Stimulated activated naive CD8-positive, alpha-beta T cell treated with anti-CD3 and anti-CD28 coated beads, Interleukin-15, Interleukin-2, amounts not matched to agents 100 ng/mL and 50 ng/mL, for 24 hours (primary cell): ENCODE measurements around the gene RNF167.
"Not testable (repeated sequence)": the region's sequence is repeated elsewhere in the genome, so short reads cannot be mapped to it uniquely, and the experiment has no call there.

Source experiments
- H3K27ac Mint-ChIP-seq: one replicate; pipeline ENCODE4 v1.8.0; 2021; ENCODE audit warnings: mild to moderate bottlenecking, mixed read lengths
- H3K27me3 Mint-ChIP-seq: one replicate; pipeline ENCODE4 v1.8.0; 2021; ENCODE audit warnings: mixed read lengths
- H3K36me3 Mint-ChIP-seq: one replicate; pipeline ENCODE4 v1.8.0; 2021; ENCODE audit warnings: low read depth, mixed read lengths
- H3K4me1 Mint-ChIP-seq: one replicate; pipeline ENCODE4 v1.8.0; 2021; ENCODE audit warnings: low read depth, mixed read lengths
- H3K4me3 Mint-ChIP-seq: one replicate; pipeline ENCODE4 v1.8.0; 2021; ENCODE audit warnings: mild to moderate bottlenecking, mixed read lengths
- H3K9me3 Mint-ChIP-seq: one replicate; pipeline ENCODE4 v1.8.0; 2021; ENCODE audit warnings: mixed read lengths

Gene RNF167

DNA sequence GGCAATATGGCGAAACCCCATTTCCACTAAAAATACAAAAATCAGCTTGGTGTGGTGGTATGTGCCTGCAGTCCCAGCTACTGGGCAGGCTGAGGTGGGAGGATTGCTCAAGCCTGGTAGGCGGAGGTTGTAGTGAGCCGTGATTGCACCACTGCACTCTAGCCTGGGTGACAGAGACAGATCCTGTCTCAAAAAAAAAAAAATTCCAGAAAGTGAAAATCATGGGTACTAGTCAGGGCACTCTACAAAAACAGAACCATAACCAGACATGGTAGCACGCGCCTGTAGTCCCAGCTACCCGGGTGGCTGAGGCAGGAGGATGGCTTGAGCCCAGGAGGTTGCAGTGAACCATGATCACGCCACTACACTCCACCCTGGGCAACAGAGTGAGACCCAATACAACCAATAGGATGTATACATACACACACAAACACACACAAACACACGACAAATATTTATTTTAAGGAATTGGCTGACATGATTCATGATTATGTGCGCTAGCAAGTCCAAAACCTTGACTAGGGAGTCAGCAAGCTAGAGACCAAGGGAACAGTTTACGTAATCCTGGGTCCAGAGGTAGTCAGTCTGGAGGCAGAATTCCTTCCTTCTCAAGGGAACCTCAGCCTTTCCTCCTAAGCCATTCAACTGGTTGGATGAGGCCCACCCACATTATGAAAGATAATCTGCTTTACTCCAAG lies 19.6 kb upstream of the RNF167 start:
- Mint-ChIP-seq H3K4me3 (no peak overlapping the region), H3K27me3 (no peaks in the 10 kb centered on the region), H3K36me3 (no peaks in the 10 kb centered on the region), H3K4me1 (peaks cover 3% of the 10 kb centered on the region), H3K9me3 (no peaks in the 10 kb centered on the region), H3K27ac (no peak overlapping the region)

DNA sequence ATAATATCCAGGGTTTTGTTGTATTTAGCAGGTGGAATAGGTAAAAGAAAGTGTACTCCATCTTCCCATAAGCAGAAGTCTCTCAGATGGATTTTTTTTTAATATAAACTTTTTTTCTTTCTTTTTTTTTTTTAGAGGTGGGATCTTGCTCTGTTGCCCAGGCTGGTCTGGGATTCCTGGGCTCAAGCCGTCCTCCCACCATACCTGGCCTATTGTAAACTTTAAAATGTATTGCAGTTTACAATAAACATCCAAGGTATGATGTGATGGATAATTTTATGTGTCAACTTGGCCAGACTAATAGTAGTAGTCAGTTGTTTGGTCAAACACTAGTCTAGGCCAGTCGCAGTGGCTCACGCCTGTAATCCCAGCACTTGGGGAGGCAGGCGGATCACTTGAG lies 18.7 kb upstream of the RNF167 start:
- Mint-ChIP-seq H3K27me3 (no peaks in the 10 kb centered on the region), H3K9me3 (no peaks in the 10 kb centered on the region), H3K27ac (no peak overlapping the region), H3K4me3 (no peak overlapping the region), H3K36me3 (no peaks in the 10 kb centered on the region), H3K4me1 (peaks cover 4% of the 10 kb centered on the region)

DNA sequence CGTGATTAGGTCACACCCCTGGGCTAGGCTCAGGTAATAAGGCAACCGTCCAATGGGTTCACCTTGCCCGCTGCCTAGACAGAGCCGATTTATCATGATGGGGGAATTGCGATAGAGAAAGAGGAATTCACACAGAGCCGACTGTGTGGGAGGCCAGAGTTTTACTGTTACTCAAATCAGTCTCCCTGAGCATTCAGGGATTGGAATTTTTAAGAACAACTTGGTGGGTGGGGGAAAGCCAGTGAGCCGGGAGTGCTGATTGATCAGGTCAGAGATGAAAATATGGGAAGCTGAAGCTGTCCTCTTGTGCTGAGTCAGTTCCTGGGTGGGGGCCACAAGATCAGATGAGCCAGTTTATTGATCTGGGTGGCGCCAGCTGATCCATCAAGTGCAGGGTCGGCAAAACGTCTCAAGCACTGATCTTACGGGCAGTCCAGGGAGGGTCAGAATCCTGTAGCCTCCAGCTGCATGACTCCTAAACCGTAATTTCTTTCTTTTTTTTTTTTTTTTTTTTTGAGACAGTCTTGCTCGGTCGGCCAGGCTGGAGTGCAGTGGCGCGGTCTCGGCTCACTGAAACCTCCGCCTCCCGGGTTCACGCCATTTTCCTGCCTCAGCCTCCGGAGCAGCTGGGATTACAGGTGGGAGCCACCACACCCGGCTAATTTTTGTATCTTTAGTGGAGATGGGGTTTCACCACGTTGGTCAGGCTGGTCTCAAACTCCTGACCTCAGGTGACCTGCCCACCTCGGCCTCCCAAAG lies 13.3 kb upstream of the RNF167 start:
- not testable (repeated sequence) for H3K4me3 Mint-ChIP-seq, H3K9me3 Mint-ChIP-seq, H3K27ac Mint-ChIP-seq, H3K4me1 Mint-ChIP-seq, H3K27me3 Mint-ChIP-seq
- peaks cover 18% of the 10 kb centered on the region for H3K36me3 Mint-ChIP-seq

DNA sequence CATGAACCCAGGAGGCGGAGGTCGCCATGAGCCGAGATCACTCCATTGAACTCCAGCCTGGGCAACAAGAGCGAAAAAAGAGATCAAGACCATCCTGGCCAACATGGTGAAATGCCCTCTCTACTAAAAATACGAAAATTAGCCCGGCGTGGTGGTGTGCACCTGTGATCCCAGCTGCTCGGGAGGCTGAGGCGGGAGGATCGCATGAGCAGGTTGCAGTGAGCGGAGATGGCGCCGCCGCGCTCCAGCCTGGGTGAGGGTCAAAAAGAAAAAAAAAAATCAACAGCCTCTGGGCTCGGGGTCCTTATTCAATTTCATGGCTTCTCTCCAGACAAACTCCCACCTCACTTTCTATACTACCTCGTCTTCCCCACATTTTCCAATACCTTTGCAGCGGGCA lies 11.2 kb upstream of the RNF167 start:
- H3K4me1 Mint-ChIP-seq: peaks cover 10% of the 10 kb centered on the region
- H3K9me3 Mint-ChIP-seq: no peaks in the 10 kb centered on the region
- H3K36me3 Mint-ChIP-seq: peaks cover 18% of the 10 kb centered on the region
- H3K27me3 Mint-ChIP-seq: no peaks in the 10 kb centered on the region
- no peak overlapping the region for H3K4me3 Mint-ChIP-seq
- H3K27ac Mint-ChIP-seq: no peak overlapping the region

DNA sequence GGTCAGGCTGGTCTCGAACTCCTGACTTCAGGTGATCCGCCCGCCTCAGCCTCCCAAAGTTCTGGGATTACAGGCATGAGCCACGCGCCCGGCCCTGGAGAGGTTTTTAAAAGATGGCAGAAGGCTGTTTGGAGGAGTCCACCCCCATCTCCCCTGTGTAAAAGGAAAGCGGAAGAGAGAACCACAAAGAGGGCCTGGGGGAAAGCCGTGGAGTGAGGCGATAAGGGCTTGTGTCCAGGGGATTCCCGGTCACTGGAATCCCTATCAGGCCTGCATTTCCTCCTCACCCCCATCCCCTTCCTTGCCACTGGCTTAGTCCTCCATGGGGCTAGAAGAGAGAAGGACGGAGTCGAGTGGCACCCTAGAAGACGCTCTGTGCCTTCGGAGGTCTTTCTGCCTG lies 8.1 kb upstream of the RNF167 start, which contains the start of gene GP1BA:
GP1BA (plus strand) TSS at position 315 of the 400 bp plus-strand sequence. CDS start 328 bp downstream, outside the sequence.
- Mint-ChIP-seq H3K27ac (no peak within 1 kb of the TSS), H3K4me1 (peaks cover 14% of the 10 kb centered on the region), H3K27me3 (no peaks in the 10 kb centered on the region), H3K9me3 (no peaks in the 10 kb centered on the region), H3K4me3 (peak within 1 kb of the TSS; percentile 40), H3K36me3 (peaks cover 26% of the 10 kb centered on the region)

DNA sequence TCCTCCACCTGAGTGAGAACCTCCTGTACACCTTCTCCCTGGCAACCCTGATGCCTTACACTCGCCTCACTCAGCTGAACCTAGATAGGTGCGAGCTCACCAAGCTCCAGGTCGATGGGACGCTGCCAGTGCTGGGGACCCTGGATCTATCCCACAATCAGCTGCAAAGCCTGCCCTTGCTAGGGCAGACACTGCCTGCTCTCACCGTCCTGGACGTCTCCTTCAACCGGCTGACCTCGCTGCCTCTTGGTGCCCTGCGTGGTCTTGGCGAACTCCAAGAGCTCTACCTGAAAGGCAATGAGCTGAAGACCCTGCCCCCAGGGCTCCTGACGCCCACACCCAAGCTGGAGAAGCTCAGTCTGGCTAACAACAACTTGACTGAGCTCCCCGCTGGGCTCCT lies 7.3 kb upstream of the RNF167 start:
- Mint-ChIP-seq H3K27ac (no peak overlapping the region), H3K27me3 (no peaks in the 10 kb centered on the region), H3K4me3 (no peak overlapping the region), H3K36me3 (peaks cover 22% of the 10 kb centered on the region), H3K4me1 (peaks cover 14% of the 10 kb centered on the region), H3K9me3 (no peaks in the 10 kb centered on the region)

DNA sequence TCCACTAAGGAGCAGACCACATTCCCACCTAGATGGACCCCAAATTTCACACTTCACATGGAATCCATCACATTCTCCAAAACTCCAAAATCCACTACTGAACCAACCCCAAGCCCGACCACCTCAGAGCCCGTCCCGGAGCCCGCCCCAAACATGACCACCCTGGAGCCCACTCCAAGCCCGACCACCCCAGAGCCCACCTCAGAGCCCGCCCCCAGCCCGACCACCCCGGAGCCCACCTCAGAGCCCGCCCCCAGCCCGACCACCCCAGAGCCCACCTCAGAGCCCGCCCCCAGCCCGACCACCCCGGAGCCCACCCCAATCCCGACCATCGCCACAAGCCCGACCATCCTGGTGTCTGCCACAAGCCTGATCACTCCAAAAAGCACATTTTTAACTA lies 6.4 kb upstream of the RNF167 start:
- Mint-ChIP-seq H3K27me3 (no peaks in the 10 kb centered on the region), H3K4me1 (peaks cover 21% of the 10 kb centered on the region), H3K4me3 (peak overlapping the region; percentile 24), H3K9me3 (no peaks in the 10 kb centered on the region), H3K27ac (no peak overlapping the region), H3K36me3 (peaks cover 27% of the 10 kb centered on the region)

DNA sequence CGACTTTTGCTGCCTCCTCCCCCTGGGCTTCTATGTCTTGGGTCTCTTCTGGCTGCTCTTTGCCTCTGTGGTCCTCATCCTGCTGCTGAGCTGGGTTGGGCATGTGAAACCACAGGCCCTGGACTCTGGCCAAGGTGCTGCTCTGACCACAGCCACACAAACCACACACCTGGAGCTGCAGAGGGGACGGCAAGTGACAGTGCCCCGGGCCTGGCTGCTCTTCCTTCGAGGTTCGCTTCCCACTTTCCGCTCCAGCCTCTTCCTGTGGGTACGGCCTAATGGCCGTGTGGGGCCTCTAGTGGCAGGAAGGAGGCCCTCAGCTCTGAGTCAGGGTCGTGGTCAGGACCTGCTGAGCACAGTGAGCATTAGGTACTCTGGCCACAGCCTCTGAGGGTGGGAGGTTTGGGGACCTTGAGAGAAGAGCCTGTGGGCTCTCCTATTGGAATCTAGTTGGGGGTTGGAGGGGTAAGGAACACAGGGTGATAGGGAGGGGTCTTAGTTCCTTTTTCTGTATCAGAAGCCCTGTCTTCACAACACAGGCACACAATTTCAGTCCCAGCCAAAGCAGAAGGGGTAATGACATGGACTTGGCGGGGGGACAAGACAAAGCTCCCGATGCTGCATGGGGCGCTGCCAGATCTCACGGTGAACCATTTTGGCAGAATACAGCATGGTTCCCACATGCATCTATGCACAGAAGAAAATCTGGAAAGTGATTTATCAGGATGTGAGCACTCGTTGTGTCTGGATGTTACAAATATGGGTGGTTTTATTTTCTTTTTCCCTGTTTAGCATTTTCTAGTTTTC lies 5.7 kb upstream of the RNF167 start:
- Mint-ChIP-seq H3K27ac (no peak overlapping the region), H3K9me3 (no peaks in the 10 kb centered on the region), H3K4me1 (peaks cover 22% of the 10 kb centered on the region), H3K4me3 (peak overlapping the region; percentile 24), H3K36me3 (peaks cover 23% of the 10 kb centered on the region), H3K27me3 (no peaks in the 10 kb centered on the region)

DNA sequence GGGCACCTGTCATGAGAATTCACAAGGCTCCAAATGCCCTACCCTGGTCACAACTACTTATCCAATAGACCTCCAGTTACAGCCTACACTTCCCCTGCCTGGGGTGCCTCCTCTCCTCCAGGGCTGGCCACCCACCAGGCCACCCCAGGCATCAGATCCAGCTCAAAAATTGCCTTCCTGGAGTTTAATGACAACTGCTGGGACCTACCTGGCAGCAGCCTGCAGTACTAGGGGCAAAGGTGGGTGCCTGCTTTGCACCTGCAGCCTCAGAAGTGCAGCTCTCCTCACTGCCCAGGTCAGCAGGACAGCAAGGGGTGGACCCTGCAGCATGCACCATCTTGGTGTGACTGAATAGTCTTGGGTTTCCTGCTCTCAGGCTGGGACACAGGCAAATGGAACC lies 4.4 kb upstream of the RNF167 start:
- H3K4me1 Mint-ChIP-seq: peaks cover 22% of the 10 kb centered on the region
- peaks cover 23% of the 10 kb centered on the region for H3K36me3 Mint-ChIP-seq
- no peak overlapping the region for H3K27ac Mint-ChIP-seq

DNA sequence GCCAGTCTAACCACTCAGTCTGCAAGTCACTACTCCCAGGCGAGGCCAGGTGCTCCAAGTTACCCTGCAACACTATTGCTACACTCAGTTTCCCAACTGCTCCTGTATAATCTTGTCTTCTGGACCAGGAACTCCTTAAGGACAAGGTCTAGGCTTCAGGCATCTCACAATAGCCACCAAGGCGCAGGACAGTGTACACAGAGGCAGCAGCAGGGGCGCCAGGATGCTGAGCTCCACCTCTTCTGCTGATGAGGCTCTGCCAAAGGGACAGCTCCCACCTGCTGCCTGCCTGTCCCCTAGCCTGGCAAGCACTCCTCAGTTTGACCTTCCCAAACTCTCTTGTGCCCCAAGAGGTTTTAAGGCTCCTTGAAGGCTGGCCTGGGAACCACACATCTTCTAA lies 3.6 kb upstream of the RNF167 start:
- H3K4me3 Mint-ChIP-seq: no peak overlapping the region
- no peak overlapping the region for H3K27ac Mint-ChIP-seq
- no peaks in the 10 kb centered on the region for H3K9me3 Mint-ChIP-seq
- peaks cover 28% of the 10 kb centered on the region for H3K4me1 Mint-ChIP-seq
- H3K36me3 Mint-ChIP-seq: peaks cover 26% of the 10 kb centered on the region
- H3K27me3 Mint-ChIP-seq: no peaks in the 10 kb centered on the region

More for the DNA sequence above, 4.4 kb upstream of the RNF167 start:
- H3K9me3 Mint-ChIP-seq: no peaks in the 10 kb centered on the region
- H3K27me3 Mint-ChIP-seq: no peaks in the 10 kb centered on the region
- H3K4me3 Mint-ChIP-seq: no peak overlapping the region

DNA sequence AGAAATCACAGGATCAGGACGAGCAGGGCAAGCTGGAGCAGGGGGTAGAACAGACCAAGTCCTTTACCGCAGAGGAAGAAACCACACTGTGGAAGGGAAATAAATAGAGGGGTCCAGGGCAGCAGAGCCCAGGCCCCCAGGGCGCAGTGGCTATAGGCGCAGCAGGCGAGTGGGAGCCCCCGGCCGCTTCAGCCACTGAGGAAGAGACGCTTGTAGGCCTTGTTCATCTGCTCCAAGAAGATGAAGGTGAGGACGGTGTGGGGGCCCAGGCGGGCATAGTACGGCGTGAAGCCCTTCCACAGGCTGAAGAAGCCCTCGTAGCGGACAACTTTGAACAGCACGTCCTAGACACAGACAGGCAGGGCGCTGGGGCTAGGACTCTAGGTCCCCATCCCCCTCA lies 2.5 kb upstream of the RNF167 start:
- Mint-ChIP-seq H3K9me3 (no peaks in the 10 kb centered on the region), H3K27me3 (no peaks in the 10 kb centered on the region), H3K4me3 (no peak overlapping the region), H3K4me1 (peaks cover 39% of the 10 kb centered on the region), H3K36me3 (peaks cover 36% of the 10 kb centered on the region), H3K27ac (no peak overlapping the region)

DNA sequence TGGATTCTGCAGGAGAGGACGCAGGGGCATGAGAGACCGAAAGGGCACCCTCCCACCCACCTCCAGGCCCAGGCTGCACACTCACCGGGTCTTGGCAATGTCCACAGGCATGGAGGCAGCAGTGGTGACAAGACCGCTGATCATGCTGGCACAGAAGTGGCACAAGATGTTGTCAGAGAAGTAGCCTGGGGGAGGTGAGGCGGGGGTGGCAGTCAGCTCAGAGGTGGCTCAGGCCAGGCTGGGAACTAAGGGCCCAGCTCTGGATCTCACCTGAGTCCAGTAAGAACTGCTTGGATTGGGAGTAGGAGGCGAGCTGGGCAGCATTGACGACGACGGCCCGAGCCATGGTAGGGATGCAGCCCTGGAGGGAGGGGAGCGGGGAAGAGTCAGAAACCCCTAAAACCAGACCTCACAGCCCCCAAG lies 2.0 kb upstream of the RNF167 start:
- no peaks in the 10 kb centered on the region for H3K27me3 Mint-ChIP-seq
- peaks cover 44% of the 10 kb centered on the region for H3K4me1 Mint-ChIP-seq
- no peaks in the 10 kb centered on the region for H3K9me3 Mint-ChIP-seq
- H3K36me3 Mint-ChIP-seq: peaks cover 41% of the 10 kb centered on the region
- peak overlapping the region; percentile 88 for H3K4me3 Mint-ChIP-seq
- peak overlapping the region; percentile 80 for H3K27ac Mint-ChIP-seq

DNA sequence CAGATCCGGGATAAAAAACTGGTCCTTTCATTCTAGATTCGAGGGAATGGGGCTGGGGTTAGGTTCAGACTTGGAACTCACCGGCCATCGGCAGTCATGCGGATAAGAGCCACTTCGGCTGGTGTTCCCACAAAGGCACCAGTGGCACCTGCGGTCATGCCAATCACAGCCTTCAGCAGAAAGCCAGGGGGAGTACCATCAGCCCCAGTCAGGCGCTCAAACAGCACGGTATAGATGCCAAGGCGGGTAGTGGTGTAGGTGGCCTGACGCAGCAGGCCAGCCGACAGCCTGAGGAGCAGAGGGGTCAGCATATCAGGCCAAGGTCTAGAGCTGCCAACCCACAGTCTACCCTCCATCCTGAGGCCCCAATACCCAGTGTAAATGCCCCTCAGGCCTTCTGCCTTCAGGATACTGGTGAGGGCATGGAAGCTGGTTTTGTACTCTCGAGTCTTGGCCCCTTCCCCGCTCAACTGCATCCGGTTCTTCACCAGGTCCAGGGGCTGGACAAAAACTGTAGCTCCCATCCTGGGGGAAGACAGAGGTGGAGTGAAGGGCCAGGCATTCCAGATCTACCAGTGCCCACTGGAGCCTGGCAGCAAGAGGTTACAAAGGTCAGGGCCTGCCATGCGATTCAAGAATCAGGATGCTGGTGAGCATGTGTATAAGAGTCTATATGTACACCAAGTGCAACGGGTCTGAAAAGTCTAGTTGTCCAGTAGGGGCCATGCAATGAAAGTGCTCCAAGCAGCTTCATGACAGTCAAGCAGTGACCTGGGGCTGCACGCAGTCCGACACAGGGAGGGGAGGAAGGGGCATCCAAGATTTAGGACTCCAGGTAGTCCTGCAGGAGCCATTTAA lies 1.2 kb upstream of the RNF167 start:
- peaks cover 45% of the 10 kb centered on the region for H3K4me1 Mint-ChIP-seq
- peak overlapping the region; percentile 88 for H3K4me3 Mint-ChIP-seq
- no peaks in the 10 kb centered on the region for H3K27me3 Mint-ChIP-seq
- peak overlapping the region; percentile 92 for H3K27ac Mint-ChIP-seq
- H3K9me3 Mint-ChIP-seq: no peaks in the 10 kb centered on the region
- H3K36me3 Mint-ChIP-seq: peaks cover 47% of the 10 kb centered on the region

DNA sequence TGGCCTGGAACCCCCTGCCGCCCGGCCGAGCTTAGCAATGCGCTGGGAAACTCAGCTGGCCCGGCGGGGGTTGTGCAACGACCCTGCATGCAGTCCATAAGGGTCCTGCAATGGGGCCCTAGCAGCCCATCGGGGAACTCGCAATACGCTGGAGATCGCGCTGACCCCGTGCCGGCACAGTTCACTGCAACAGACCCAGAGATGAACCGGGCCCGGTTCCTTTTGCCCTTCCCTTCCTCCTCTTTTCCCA lies 597 bp upstream of the RNF167 start:
- Mint-ChIP-seq H3K4me3 (peak overlapping the region; percentile 88), H3K4me1 (peaks cover 45% of the 10 kb centered on the region), H3K27ac (peak overlapping the region; percentile 92), H3K27me3 (no peaks in the 10 kb centered on the region), H3K9me3 (no peaks in the 10 kb centered on the region), H3K36me3 (peaks cover 52% of the 10 kb centered on the region)
